NB4 (cell line): ENCODE results near the gene PRR36.

Source experiments
- CTCF ChIP-seq: IDR thresholded peaks from one replicate; pipeline ENCODE4 v1.5.1; 2012; ENCODE audit warnings: low read depth, low read length
- MAX ChIP-seq: IDR thresholded peaks from 2 replicates; pipeline ENCODE4 v1.6.1; 2011; ENCODE audit warnings: low read depth, low read length
- MYC ChIP-seq: IDR thresholded peaks from 2 replicates; pipeline ENCODE4 v1.6.1; 2011; ENCODE audit warnings: low read depth, low read length
- POLR2A ChIP-seq: IDR thresholded peaks from 2 replicates; pipeline ENCODE4 v1.6.1; 2011; ENCODE audit warnings: mild to moderate bottlenecking; ENCODE audit not compliant: insufficient read length; ENCODE audit errors: extremely low read depth

GRCh38 chr19:7870571-7871436 lies 3.4 kb downstream of the PRR36 start:
- TF ChIP-seq POLR2A (no peak), CTCF (no peak), MAX (peak; percentile 67), MYC (peak; percentile 62)
